Vagina (tissue), 2 donors: Measurements from ENCODE around the gene MTPN. TPM values are rescaled to one million over a fixed set of nuclear protein-coding genes. Genes with fewer than 3 reads are reported as not detected.

Experiments
- DNase-seq, 2 donors: peaks; one replicate each; pipeline ENCODE4 v3.0.0-alpha.2; 2017; ENCODE audit errors: extremely low spot score in 2 of 2
- H3K27ac ChIP-seq: fragments of 200-600 bp; sonication (generic); one replicate; pipeline ENCODE4 v1.5.1; 2019
- H3K27me3 ChIP-seq: fragments of 200-600 bp; sonication (generic); one replicate; pipeline ENCODE4 v1.5.1; 2019
- H3K36me3 ChIP-seq, 2 donors: fragments of 200-600 bp; sonication (generic); one replicate each; pipeline ENCODE4 v1.5.1; 2017 to 2019
- H3K4me1 ChIP-seq: fragments of 200-600 bp; sonication (generic); one replicate; pipeline ENCODE4 v1.5.1; 2019
- H3K4me3 ChIP-seq, 2 donors: fragments of 200-600 bp; sonication (generic); 1 replicate in 1 of 2; 2 replicates in 1 of 2; pipeline ENCODE4 v1.5.1; 2016 to 2019
- H3K9me3 ChIP-seq: fragments of 200-600 bp; sonication (generic); one replicate; pipeline ENCODE4 v1.5.1; 2019
- CTCF ChIP-seq, 3 experiments: fragments of 450-650 bp in 2 of 3; fragments of 200-600 bp in 1 of 3; sonication (generic) in 1 of 3; IDR thresholded peaks; one replicate each; pipeline ENCODE4 v1.5.1; 2017 to 2019; ENCODE audit warnings: antibody characterized with exemption in 3 of 3, mild to moderate bottlenecking in 2 of 3, moderate library complexity in 2 of 3
- POLR2A ChIP-seq, 2 donors: fragments of 450-650 bp; IDR thresholded peaks; one replicate each; pipeline ENCODE4 v1.6.1; 2017; ENCODE audit warnings: antibody characterized with exemption in 2 of 2, mild to moderate bottlenecking in 2 of 2, moderate library complexity in 2 of 2
- POLR2AphosphoS5 ChIP-seq, 2 donors: sonication (generic); formaldehyde crosslinking; IDR thresholded peaks; one replicate each; pipeline ENCODE4 v1.9.0; 2017; ENCODE audit warnings: antibody characterized with exemption in 2 of 2, mild to moderate bottlenecking in 2 of 2, low read depth in 1 of 2; ENCODE audit not compliant: insufficient read depth in 1 of 2
- intact Hi-C: fragments of 100-400 bp; cut with DNase I; formaldehyde crosslinking; loops from one replicate; pipeline ENCODE4 v1.15.1; 2023
- total RNA-seq: library from RNA; depleted of rRNA; stranded (reverse); fragments of >200 nt; gene quantifications from one replicate; pipeline ENCODE4 v1.2.3, GENCODE V29; 2016

Gene MTPN
- total RNA-seq = 55.7 TPM

- DNase-seq = peak; percentile 97 to 98
- Histone ChIP-seq H3K4me1 (peaks cover 58% of the 10 kb centered on the region), H3K27ac (peak within 1 kb of the TSS; percentile 83), H3K4me3 (peak within 1 kb of the TSS; percentile 72 to 98), H3K27me3 (no peaks in the 10 kb centered on the region), H3K9me3 (no peaks in the 10 kb centered on the region), H3K36me3 (no peaks in the 10 kb centered on the region)
- intact Hi-C loops = no loop called here
- peak in 1 of 2 donors; percentile 19 for TF ChIP-seq POLR2A (IDR thresholded peaks at IDR 0.05)
- peak; percentile 87 to 98 for TF ChIP-seq POLR2AphosphoS5 (IDR thresholded peaks at IDR 0.05; ENCODE audit: insufficient read depth in 1 of 2, low read depth in 1 of 2)
- TF ChIP-seq CTCF (IDR thresholded peaks at IDR 0.05) = no peak
These were observed at the start of gene MTPN for GRCh38 chr7:135977007-135977741. TSS of gene MTPN (minus strand) at chr7:135977359. CDS start at chr7:135977100, 259 bp downstream.

GRCh38 chr7:136026209-136026608 lies 49.0 kb upstream of the MTPN start:
- H3K27ac ChIP-seq = no peak overlapping the region
- intact Hi-C loops = no loop called here
- no peaks in the 10 kb centered on the region for H3K36me3 ChIP-seq
- TF ChIP-seq POLR2AphosphoS5 (IDR thresholded peaks at IDR 0.05; ENCODE audit: insufficient read depth in 1 of 2, low read depth in 1 of 2) (no peak), POLR2A (IDR thresholded peaks at IDR 0.05) (no peak)
- no peak overlapping the region for H3K4me3 ChIP-seq
- no peaks in the 10 kb centered on the region for H3K9me3 ChIP-seq
- DNase-seq = no peak
- no peaks in the 10 kb centered on the region for H3K4me1 ChIP-seq
- no peaks in the 10 kb centered on the region for H3K27me3 ChIP-seq

- TF ChIP-seq POLR2AphosphoS5 (IDR thresholded peaks at IDR 0.05; ENCODE audit: insufficient read depth in 1 of 2, low read depth in 1 of 2) = no peak
- no peak for TF ChIP-seq POLR2A (IDR thresholded peaks at IDR 0.05)
- TF ChIP-seq CTCF (IDR thresholded peaks at IDR 0.05) = no peak
- Histone ChIP-seq H3K4me1 (no peaks in the 10 kb centered on the region), H3K27me3 (no peaks in the 10 kb centered on the region), H3K36me3 (no peaks in the 10 kb centered on the region), H3K9me3 (no peaks in the 10 kb centered on the region), H3K27ac (no peak overlapping the region), H3K4me3 (no peak overlapping the region)
- no peak for DNase-seq
- intact Hi-C loops = no loop called here
These were observed 46.1 kb upstream of the MTPN start for GRCh38 chr7:136023134-136023869.

- intact Hi-C loops = no loop called here
- DNase-seq = no peak
- no peak for TF ChIP-seq POLR2A (IDR thresholded peaks at IDR 0.05)
- no peak for TF ChIP-seq POLR2AphosphoS5 (IDR thresholded peaks at IDR 0.05; ENCODE audit: insufficient read depth in 1 of 2, low read depth in 1 of 2)
- TF ChIP-seq CTCF (IDR thresholded peaks at IDR 0.05) = no peak
These were observed 43.4 kb upstream of the MTPN start for GRCh38 chr7:136020556-136020955.

GRCh38 chr7:136018104-136018503 lies 40.9 kb upstream of the MTPN start:
- no peaks in the 10 kb centered on the region for H3K36me3 ChIP-seq
- H3K9me3 ChIP-seq = no peaks in the 10 kb centered on the region
- no peak for DNase-seq
- H3K4me1 ChIP-seq = no peaks in the 10 kb centered on the region
- intact Hi-C loops = no loop called here
- H3K27me3 ChIP-seq = no peaks in the 10 kb centered on the region
- no peak overlapping the region for H3K27ac ChIP-seq
- TF ChIP-seq POLR2AphosphoS5 (IDR thresholded peaks at IDR 0.05; ENCODE audit: insufficient read depth in 1 of 2, low read depth in 1 of 2) (no peak), CTCF (IDR thresholded peaks at IDR 0.05) (no peak), POLR2A (IDR thresholded peaks at IDR 0.05) (no peak)
- H3K4me3 ChIP-seq = no peak overlapping the region

More at GRCh38 chr7:136020556-136020955, 43.4 kb upstream of the MTPN start:
- H3K4me3 ChIP-seq = no peak overlapping the region
- H3K4me1 ChIP-seq = no peaks in the 10 kb centered on the region
- no peaks in the 10 kb centered on the region for H3K27me3 ChIP-seq
- H3K27ac ChIP-seq = no peak overlapping the region
- no peaks in the 10 kb centered on the region for H3K9me3 ChIP-seq
- no peaks in the 10 kb centered on the region for H3K36me3 ChIP-seq
